ENCODE results near the gene ANKRD26.

Gene ANKRD26

DNA sequence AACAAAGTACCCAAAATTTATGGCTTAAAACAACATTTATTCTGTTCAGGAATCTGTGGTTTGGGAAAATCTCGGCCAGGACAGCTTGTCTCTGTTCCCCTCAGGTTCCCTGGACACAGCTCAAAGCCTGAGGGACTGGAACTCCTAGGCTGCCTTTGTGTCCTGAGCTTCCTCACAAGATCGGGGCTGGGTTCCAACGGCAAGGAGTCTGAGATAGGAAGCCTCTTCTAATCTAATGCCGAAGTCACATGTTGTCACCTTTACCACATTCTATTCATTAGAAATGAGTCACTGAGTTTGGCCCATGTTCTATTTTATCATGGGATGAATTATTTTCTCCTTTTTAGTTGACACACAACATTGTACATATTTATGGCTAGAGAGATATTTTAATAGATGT, 80.5 kb downstream of the ANKRD26 start:
- no peak for DNase-seq

- DNase-seq, result no peak
Observed at GRCh38 chr10:26997610-26998009, 102.7 kb downstream of the ANKRD26 start.

DNA sequence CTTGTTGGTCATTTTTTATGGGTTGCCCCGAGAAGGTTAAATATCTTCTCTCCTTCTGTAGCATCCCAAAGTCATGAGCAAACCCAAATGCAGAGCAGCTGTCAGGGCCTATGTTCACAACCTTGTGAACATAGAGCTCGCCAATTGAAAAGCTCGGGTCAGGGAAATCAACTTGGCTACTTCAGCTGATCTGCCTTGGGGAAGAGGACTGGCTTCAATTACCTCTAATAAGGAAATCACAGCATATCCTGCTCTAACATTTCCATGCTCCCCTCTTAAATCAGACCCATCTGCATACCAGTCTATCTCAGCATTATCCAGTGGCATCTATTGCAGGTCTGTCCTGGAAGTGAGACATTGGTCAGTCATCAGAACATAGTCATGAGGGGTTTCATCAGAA, 105.6 kb downstream of the ANKRD26 start:
- no peak for DNase-seq

GRCh38 chr10:26987851-26988250, 112.4 kb downstream of the ANKRD26 start:
- DNase-seq, result no peak

GRCh38 chr10:26983156-26983555, 117.1 kb downstream of the ANKRD26 start:
- DNase-seq, result no peak

DNA sequence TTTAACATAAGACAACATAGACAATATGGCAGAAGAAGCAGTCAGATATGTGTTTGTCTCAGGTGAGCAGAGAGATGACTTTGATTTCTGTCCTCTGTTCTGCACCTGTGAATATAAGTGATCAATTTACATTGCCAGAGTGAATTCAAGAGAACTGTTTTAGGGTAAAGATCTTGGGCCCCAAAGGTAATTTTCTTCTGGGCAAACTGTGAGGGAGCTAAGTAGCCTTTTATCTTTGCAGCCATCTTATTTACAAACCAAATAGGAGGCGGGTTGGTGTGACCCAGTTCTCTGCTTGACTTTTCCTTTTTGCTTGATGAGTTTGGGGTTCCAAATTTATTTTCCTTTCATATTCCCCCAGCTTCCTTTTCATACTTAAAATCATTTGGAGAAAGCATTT, 118.2 kb downstream of the ANKRD26 start:
- no peak for DNase-seq

- DNase-seq, result no peak
Observed at GRCh38 chr10:26981232-26981824, 119.0 kb downstream of the ANKRD26 start.

DNA sequence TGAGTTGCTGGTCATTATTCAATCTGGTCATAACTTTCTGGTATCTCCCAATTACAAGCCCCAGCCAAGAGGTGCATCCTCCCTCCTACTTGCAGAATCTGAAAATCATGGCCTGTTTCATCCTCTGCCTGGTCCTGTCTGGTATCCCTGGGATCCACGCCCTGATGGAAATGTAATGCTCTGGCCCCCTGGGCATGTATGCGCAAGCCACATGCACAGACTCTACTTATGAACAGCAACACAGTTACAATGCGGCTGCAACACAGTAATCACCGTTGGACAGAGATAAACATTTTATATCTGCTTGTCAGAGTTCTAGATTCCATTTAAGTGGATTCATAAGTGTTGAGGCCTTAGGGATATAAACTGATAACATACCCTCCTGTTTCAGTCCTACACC, 121.8 kb downstream of the ANKRD26 start:
- no peak for DNase-seq

DNA sequence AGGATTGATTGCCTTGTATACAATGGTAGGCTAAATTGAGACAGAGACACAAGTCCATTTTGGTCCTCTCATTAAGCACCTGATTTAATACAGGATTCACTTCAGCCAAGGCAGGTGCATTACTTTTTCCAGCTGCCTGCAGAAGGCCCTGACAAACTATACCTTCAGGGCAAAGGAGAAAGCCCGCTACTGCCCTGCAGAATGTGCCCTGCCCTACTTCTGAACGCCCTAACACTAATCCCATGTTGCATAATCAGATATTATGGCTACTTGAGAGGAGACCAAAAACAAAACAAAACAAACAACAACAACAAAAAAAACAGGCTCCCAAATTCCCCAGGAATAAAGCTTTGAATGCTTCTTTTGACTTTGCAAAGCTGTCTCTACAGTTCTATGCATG, 122.7 kb downstream of the ANKRD26 start:
- no peak for DNase-seq

GRCh38 chr10:26970667-26971066, 129.6 kb downstream of the ANKRD26 start:
- DNase-seq, result no peak

DNA sequence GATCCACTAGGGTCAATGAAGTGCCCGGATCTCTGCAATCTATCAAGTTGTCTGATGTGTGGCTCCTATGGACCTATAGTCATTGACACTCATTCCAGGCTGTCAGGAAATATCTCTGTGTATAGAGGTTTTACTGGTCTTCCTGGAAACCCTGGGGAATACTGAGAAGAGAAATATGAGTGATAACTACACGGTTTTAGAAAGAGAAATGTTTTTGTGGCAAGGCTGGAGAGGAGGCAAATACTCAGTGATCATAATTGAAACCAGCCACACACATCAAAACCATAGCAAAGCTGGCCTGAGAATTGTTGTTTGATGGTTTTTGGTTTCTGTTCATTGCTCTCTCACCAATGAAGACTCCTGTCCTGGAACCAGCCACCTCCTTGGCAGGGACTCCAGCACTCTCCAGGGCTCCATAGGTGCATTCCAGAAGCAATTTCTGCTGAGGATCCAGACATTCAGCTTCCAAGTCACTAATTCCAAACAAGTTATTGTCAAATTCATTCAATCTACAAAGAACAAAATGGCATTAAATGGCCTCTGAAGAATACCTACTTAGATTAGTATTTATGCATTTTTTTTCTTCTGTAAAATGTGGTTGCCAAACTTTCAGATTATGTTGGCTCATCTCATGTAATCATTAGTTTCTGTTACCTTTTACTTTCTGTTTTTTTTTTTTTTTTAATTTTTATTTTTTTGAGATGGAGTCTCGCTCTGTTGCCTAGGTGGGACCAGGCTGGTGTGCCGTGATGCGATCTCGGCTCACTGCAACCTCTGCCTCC, 131.0 kb downstream of the ANKRD26 start:
- no peak for DNase-seq

GRCh38 chr10:26962835-26963234, 137.5 kb downstream of the ANKRD26 start:
- no peak for DNase-seq

DNA sequence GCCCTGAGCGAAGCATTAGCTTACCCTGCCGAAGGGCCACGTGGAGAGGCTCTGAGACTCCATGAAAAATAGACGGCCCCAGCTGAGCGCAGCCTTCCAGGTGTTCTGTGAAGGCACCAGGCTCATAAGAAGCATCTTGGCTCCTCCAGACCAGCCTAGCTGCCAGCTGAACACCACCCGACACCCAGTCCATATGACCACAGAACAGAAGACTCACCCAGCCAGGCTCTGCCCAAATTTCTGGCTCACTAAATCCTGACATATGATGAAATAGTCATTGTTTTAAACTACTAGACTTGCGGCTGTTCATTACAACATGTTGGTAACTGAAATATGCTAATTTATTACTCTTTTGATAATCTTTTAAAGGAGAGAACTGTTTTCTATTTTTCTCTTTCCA, 140.0 kb downstream of the ANKRD26 start:
- no peak for DNase-seq

DNA sequence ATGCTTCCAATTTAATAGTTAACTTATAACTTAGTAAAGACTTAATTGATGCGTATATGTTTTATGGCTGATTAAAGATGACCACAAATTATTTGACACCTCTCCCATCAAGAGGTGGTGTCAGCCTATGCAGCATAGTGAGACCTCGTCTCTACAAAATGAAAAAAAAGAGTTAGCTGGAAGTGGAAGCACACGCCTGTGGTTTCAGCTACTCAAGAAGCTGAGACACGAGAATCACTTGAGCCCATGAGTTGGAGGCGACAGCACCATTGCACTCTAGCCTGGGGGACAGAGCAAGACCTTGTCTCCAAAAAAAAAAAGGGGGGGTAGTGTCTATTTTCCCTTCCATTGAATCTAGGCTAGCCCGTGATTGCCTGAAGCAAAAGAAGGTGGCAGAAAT, 140.5 kb downstream of the ANKRD26 start:
- no peak for DNase-seq

All from activated CD4-positive, alpha-beta T cell treated with anti-CD3 and anti-CD28 coated beads for 1 hour (primary cell).